ENCODE data around the gene LDLRAD4.

DNA sequence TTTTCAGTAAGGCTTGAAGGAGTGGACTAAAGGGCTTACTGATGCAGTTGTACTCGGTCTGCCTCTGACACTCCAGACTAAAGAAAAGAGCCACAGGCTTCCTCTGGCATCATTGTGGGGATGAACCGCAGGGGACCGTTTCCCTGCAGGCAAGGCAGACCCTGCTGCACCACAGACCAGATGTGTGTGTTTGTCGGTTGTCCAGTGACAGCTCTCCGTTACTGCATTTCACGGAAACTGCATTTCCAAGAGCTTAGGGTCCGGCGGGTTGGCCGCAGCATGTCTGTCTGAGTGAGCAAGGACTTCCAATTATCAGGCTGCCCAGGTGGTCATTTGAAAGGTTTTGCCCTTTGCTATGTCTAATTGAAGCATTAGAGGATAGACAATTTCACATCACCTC is 409.7 kb downstream of the LDLRAD4 start:
- TF ChIP-seq, protein P1, sequence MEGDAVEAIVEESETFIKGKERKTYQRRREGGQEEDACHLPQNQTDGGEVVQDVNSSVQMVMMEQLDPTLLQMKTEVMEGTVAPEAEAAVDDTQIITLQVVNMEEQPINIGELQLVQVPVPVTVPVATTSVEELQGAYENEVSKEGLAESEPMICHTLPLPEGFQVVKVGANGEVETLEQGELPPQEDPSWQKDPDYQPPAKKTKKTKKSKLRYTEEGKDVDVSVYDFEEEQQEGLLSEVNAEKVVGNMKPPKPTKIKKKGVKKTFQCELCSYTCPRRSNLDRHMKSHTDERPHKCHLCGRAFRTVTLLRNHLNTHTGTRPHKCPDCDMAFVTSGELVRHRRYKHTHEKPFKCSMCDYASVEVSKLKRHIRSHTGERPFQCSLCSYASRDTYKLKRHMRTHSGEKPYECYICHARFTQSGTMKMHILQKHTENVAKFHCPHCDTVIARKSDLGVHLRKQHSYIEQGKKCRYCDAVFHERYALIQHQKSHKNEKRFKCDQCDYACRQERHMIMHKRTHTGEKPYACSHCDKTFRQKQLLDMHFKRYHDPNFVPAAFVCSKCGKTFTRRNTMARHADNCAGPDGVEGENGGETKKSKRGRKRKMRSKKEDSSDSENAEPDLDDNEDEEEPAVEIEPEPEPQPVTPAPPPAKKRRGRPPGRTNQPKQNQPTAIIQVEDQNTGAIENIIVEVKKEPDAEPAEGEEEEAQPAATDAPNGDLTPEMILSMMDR (conservative IDR thresholded peaks at IDR 0.05): no peak
- no peak for TF ChIP-seq EZH2 (IDR thresholded peaks at IDR 0.05; ENCODE audit: low read depth)

Measured in PC-9 (cell line).